Right atrium auricular region (tissue), 2 donors: ENCODE results near the gene ANKRD11. TPM values are rescaled to one million over a fixed set of nuclear protein-coding genes. Genes with fewer than 3 reads are reported as not detected.
A peak's percentile ranks its signal among the peaks of the same experiment; 100 is the strongest.

ENCODE experiments used
- DNase-seq: peaks from one replicate; pipeline ENCODE4 v3.0.0-alpha.2; 2019; ENCODE audit warnings: low spot score
- H3K27ac ChIP-seq, 2 donors: fragments of 200-600 bp; sonication (generic); 1 replicate in 1 of 2; 2 replicates in 1 of 2; pipeline ENCODE4 v1.5.1; 2016 to 2019
- H3K27me3 ChIP-seq, 2 donors: fragments of 200-600 bp; sonication (generic); one replicate each; pipeline versions ENCODE4 v1.5.1 to v1.6.0; 2017 to 2019
- H3K36me3 ChIP-seq: fragments of 200-600 bp; sonication (generic); one replicate; pipeline ENCODE4 v1.5.1; 2016
- H3K4me1 ChIP-seq, 2 donors: fragments of 200-600 bp; sonication (generic); one replicate each; pipeline versions ENCODE4 v1.5.1 to v1.6.0; 2017 to 2019
- H3K4me3 ChIP-seq, 2 donors: fragments of 200-600 bp; sonication (generic); 1 replicate in 1 of 2; 2 replicates in 1 of 2; pipeline ENCODE4 v1.5.1; 2017 to 2019; ENCODE audit warnings: mild to moderate bottlenecking in 1 of 2, moderate library complexity in 1 of 2
- H3K9me3 ChIP-seq, 2 donors: fragments of 200-600 bp; sonication (generic); one replicate each; pipeline ENCODE4 v1.5.1; 2019
- CTCF ChIP-seq, 2 donors: fragments of 200-600 bp; sonication (generic); IDR thresholded peaks; one replicate each; pipeline ENCODE4 v1.5.1; 2019; ENCODE audit warnings: antibody characterized with exemption in 2 of 2
- total RNA-seq, 2 donors: library from RNA; depleted of rRNA; stranded (reverse); fragments of >200 nt; gene quantifications; one replicate each; pipeline ENCODE4 v1.1.0, GENCODE V29; 2016

The ANKRD11 gene
- total RNA-seq, 2 donors from 2014 or later = 55.2 to 68.1 TPM

- peaks cover 12% of the 10 kb centered on the region for H3K36me3 ChIP-seq
- H3K27me3 ChIP-seq = no peaks in the 10 kb centered on the region
- peak overlapping the region; percentile 87 to 90 for H3K27ac ChIP-seq
- peaks cover 0 to 80% of the 10 kb centered on the region in 2 donors for H3K4me1 ChIP-seq
- TF ChIP-seq CTCF (IDR thresholded peaks at IDR 0.05) = no peak
- no peak overlapping the region for H3K4me3 ChIP-seq
- no peaks in the 10 kb centered on the region for H3K9me3 ChIP-seq
- no peak for DNase-seq
Measured at GRCh38 chr16:89298623-89299225, 191.6 kb downstream of the ANKRD11 start.

GRCh38 chr16:89297910-89298545, 192.3 kb downstream of the ANKRD11 start:
- H3K4me1 ChIP-seq = peaks cover 0 to 83% of the 10 kb centered on the region in 2 donors
- DNase-seq = no peak
- TF ChIP-seq CTCF (IDR thresholded peaks at IDR 0.05) = no peak
- no peaks in the 10 kb centered on the region for H3K9me3 ChIP-seq
- H3K36me3 ChIP-seq = peaks cover 5% of the 10 kb centered on the region
- no peaks in the 10 kb centered on the region for H3K27me3 ChIP-seq
- peak overlapping the region; percentile 21 to 87 for H3K27ac ChIP-seq
- no peak overlapping the region for H3K4me3 ChIP-seq

GRCh38 chr16:89297156-89297874, 193.0 kb downstream of the ANKRD11 start:
- H3K27ac ChIP-seq = peak overlapping the region; percentile 26 to 87
- TF ChIP-seq CTCF (IDR thresholded peaks at IDR 0.05) = no peak
- peaks cover 0 to 84% of the 10 kb centered on the region in 2 donors for H3K4me1 ChIP-seq
- no peaks in the 10 kb centered on the region for H3K36me3 ChIP-seq
- H3K4me3 ChIP-seq = no peak overlapping the region
- H3K9me3 ChIP-seq = no peaks in the 10 kb centered on the region
- H3K27me3 ChIP-seq = no peaks in the 10 kb centered on the region
- DNase-seq = no peak

- no peaks in the 10 kb centered on the region for H3K27me3 ChIP-seq
- H3K9me3 ChIP-seq = no peaks in the 10 kb centered on the region
- peaks cover 0 to 70% of the 10 kb centered on the region in 2 donors for H3K4me1 ChIP-seq
- no peak overlapping the region for H3K4me3 ChIP-seq
- peaks cover 3% of the 10 kb centered on the region for H3K36me3 ChIP-seq
- peak overlapping the region in 1 of 2 donors; percentile 41 for H3K27ac ChIP-seq
- no peak for DNase-seq
- TF ChIP-seq CTCF (IDR thresholded peaks at IDR 0.05) = no peak
Measured at GRCh38 chr16:89295915-89296314, 194.4 kb downstream of the ANKRD11 start.

GRCh38 chr16:89295071-89295900, 195.1 kb downstream of the ANKRD11 start:
- Histone ChIP-seq H3K4me3 (no peak overlapping the region), H3K9me3 (no peaks in the 10 kb centered on the region), H3K27ac (no peak overlapping the region), H3K27me3 (no peaks in the 10 kb centered on the region), H3K4me1 (peaks cover 0 to 64% of the 10 kb centered on the region in 2 donors), H3K36me3 (peaks cover 8% of the 10 kb centered on the region)
- no peak for DNase-seq
- no peak for TF ChIP-seq CTCF (IDR thresholded peaks at IDR 0.05)
